ENCODE data around the gene ST3GAL3.

- TF ChIP-seq WT1 (tag by site-specific recombination; IDR thresholded peaks at IDR 0.05) = no peak
- TF ChIP-seq, protein P1, sequence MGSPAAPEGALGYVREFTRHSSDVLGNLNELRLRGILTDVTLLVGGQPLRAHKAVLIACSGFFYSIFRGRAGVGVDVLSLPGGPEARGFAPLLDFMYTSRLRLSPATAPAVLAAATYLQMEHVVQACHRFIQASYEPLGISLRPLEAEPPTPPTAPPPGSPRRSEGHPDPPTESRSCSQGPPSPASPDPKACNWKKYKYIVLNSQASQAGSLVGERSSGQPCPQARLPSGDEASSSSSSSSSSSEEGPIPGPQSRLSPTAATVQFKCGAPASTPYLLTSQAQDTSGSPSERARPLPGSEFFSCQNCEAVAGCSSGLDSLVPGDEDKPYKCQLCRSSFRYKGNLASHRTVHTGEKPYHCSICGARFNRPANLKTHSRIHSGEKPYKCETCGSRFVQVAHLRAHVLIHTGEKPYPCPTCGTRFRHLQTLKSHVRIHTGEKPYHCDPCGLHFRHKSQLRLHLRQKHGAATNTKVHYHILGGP (tag by site-specific recombination; IDR thresholded peaks at IDR 0.05) = no peak
Measured at GRCh38 chr1:43666608-43667007, 40.7 kb upstream of the ST3GAL3 start.
